ENCODE data around the gene SPON1.

- TF ChIP-seq POLR2A (IDR thresholded peaks at IDR 0.05) = no peak
- TF ChIP-seq CTCF (IDR thresholded peaks at IDR 0.05) = no peak
- TF ChIP-seq EP300 (IDR thresholded peaks at IDR 0.05) = no peak
Observed at GRCh38 chr11:13917264-13917663, 45.3 kb upstream of the SPON1 start.

Data from ovary (tissue), 3 donors.